HG03135 (cell line): ENCODE results near the gene MFNG.

Source experiments
- ATAC-seq: cut with Tn5 transposase; IDR thresholded peaks from one replicate; pipeline ENCODE4 v1.9.1; 2021; ENCODE audit warnings: mild to moderate bottlenecking, moderate library complexity; ENCODE audit not compliant: unreplicated experiment

Gene MFNG

GRCh38 chr22:37454857-37455686 lies 31.1 kb downstream of the MFNG start:
- ATAC-seq: no peak

GRCh38 chr22:37453696-37454095 lies 32.5 kb downstream of the MFNG start:
- no peak for ATAC-seq

GRCh38 chr22:37451218-37451617 lies 35.0 kb downstream of the MFNG start:
- no peak for ATAC-seq

- ATAC-seq: no peak
Observed at GRCh38 chr22:37449331-37450001, 36.7 kb downstream of the MFNG start.

GRCh38 chr22:37448516-37449127 lies 37.6 kb downstream of the MFNG start:
- no peak for ATAC-seq

GRCh38 chr22:37445501-37445900 lies 40.7 kb downstream of the MFNG start:
- no peak for ATAC-seq

- ATAC-seq: no peak
Observed at GRCh38 chr22:37443977-37444376, 42.2 kb downstream of the MFNG start.

- no peak for ATAC-seq
Observed at GRCh38 chr22:37443086-37443485, 43.1 kb downstream of the MFNG start.

GRCh38 chr22:37442537-37442936 lies 43.6 kb downstream of the MFNG start:
- no peak for ATAC-seq

GRCh38 chr22:37442135-37442534 lies 44.0 kb downstream of the MFNG start:
- ATAC-seq: no peak

GRCh38 chr22:37440875-37441274 lies 45.3 kb downstream of the MFNG start:
- no peak for ATAC-seq

GRCh38 chr22:37439347-37439746 lies 46.8 kb downstream of the MFNG start:
- ATAC-seq: no peak

- ATAC-seq: no peak
Observed at GRCh38 chr22:37435970-37436603, 50.1 kb downstream of the MFNG start.

- no peak for ATAC-seq
Observed at GRCh38 chr22:37433786-37434185, 52.4 kb downstream of the MFNG start.

- ATAC-seq: no peak
Observed at GRCh38 chr22:37432708-37433054, 53.5 kb downstream of the MFNG start.

- no peak for ATAC-seq
Observed at GRCh38 chr22:37431801-37432707, 54.1 kb downstream of the MFNG start.

GRCh38 chr22:37431366-37431765 lies 54.8 kb downstream of the MFNG start:
- ATAC-seq: no peak

GRCh38 chr22:37430941-37431340 lies 55.2 kb downstream of the MFNG start:
- ATAC-seq: no peak

GRCh38 chr22:37428649-37429586 lies 57.3 kb downstream of the MFNG start:
- no peak for ATAC-seq
